Islet of Langerhans (tissue), 1 donor: Measurements from ENCODE around the gene TIAM1.

ENCODE experiments used
- FAIRE-seq: peaks from one replicate; lab custom pipeline; 2011; peaks lifted over from hg19 to GRCh38; lab: Jason Lieb, UNC

TIAM1 gene

DNA sequence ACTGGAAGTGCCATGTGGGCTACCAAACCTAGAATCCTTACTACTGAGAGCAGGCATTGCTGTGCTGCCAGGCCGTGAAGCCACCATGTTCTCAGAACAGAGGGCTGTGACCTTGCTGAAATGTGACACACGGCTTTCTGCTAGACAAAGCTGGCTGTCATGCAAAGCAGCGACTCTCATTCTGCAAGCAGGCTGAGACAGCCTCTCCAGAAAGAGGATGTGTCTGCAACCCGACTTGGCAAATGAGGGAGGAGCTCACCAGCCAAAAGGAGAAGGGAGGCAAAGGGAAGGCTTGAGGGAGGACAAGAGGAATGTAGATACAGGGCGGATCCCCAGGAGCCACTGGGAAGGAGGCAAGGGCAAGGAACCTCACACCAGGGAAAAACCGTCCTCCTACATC lies 220.1 kb downstream of the TIAM1 start:
- no peak for FAIRE-seq

DNA sequence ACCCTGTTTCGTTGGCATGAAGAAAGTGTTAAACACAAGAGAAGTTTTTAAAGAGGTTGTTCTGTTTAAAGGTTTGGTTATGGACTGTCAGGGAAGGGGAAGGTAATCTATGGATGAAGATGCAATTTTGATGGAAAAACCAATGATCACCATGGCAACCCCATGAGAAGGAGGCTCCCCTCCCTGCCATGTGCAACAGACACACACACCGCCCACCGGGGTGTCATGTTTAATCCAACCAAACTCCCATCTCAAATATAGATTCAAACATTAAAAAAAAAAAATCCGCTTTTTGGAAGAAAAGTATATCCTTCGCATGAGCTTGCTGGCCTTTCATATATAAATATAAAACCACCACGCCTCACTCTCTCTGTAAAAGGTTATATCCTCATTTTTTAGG lies 224.9 kb downstream of the TIAM1 start:
- FAIRE-seq, result no peak

DNA sequence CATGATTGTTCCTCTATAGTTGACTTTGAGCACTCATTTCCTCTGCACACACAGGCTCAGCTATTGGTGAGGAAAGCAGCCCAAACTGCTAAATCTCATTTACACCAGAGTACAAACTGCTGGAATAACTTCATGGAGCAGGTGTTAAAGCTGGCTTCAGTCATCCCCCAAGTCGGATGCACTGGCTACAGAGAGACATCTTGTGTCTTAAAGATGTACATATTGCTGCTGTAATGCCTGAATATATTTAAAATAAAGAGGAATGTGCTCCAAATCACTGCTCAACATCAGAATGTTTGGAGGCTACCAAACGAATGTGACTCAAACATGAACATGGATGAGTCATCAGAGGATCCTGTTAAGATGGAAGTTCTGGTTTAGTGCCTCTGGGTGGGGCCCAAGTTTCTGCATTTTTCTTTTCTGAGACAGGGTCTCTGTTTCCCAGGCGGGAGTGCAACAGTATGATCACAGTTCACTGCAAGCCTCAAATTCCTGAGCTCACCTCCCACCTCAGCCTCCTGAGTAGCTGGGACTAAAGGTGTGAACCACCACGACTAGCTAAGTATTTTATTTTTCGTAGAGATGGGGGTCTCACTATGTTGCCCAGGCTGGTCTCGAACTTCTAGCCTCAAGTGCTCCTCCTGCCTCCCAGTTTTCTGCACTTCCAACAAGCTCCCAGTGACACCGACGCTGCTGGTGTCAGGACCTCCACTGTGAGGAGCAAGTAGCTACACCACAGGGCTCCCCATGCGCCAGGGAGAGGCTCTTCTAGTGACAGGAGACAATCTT lies 226.7 kb downstream of the TIAM1 start:
- no peak for FAIRE-seq

DNA sequence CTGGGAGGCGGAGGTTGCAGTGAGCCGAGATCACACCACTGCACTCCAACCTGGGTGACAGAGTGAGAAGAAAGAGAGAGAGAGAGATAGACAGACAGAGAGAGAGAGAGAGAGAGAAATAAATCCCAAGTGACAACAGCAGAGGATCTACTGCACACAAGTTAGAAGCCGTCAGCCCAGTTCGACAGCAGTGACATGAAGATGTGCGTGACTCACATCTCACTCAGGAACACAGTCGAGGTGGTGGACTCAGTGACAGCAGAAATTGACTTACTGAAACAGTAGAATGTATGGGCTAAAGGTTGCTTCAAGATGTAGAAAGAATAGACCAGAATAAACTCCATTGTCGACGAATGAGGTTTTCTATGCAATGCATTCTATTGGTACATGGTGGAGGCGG lies 228.8 kb downstream of the TIAM1 start:
- no peak for FAIRE-seq

DNA sequence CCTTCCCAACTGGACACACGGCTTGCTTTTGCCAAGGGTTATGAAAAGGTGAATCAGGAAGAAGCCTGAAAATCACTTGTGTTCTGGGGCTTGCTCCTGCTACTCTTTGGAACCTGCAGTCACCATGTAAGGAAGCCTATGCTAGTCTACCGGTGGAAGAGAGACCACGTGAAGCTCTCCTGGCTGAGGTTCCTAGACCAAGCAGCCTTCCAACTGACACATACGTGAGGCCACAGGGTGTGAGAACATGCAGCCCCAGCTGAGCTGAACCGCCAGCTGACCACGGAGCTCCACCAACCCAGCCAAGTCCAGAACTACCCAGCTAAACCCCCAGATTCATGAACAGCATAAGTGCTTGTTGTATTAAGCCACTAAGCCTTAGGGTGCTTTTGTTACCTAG lies 233.0 kb downstream of the TIAM1 start:
- FAIRE-seq, result no peak

DNA sequence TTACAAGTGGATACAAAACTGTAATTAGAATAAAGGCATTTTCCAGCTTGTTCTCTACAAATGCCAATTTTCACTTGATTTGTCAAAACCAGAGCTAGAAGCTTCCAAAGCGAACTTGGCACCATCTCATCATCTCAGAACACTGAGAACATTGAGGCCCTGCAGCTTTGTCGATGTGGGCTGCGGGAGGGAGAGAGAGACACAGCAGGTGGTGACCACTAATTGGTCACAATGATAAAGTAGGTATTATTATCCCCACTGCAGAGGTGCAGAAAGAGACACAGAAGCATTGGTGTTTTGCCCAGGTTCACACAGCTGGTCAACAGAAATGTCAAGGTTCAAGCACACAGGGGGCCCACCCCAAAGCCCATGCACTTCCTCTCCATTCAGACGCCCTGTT lies 233.6 kb downstream of the TIAM1 start:
- no peak for FAIRE-seq

DNA sequence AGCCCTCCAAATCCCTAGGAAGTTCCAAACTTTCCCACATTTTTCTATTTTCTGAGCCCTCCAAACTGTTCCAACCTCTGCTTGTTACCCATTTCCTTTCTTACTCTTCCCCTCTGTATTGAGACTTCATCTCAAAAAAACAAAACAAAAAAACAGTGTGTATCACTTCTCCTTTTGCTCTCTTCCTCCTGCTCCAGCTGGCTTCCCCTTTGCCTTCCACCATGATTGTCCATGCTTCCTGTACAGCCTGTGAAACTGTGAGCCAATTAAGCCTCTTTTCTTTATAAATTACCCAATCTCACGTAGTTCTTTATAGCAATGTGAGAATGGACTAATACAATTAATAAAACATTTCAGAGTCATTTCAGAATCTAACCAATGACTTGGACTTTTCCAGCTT lies 236.2 kb downstream of the TIAM1 start:
- no peak for FAIRE-seq

DNA sequence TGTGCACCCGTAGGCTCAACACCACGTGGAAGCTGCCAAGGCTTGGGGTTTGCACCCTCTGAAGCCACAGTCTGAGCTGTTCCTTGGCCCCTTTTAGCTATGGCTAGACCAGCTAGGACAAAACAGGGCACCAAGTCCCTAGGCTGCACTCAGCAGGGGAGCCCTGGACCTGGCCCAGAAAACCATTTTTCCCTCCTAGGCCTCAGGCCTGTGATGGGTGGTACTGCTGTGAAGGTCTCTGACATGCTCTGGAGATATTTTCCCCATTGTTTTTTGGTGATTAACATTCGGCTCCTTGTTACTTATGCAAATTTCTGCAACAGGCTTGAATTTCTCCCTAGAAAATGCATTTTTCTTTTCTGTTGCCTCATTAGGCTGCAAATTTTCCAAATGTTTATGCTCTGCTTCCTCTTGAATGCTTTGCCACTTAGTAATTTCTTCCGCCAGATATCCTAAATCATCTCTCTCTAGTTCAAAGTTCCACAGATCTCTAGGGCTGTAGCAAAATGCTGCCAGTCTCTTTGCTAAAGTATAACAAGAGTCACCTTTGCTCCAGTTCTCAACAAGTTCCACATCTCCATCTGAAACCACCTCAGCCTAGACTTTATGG lies 236.8 kb downstream of the TIAM1 start:
- FAIRE-seq, result no peak

DNA sequence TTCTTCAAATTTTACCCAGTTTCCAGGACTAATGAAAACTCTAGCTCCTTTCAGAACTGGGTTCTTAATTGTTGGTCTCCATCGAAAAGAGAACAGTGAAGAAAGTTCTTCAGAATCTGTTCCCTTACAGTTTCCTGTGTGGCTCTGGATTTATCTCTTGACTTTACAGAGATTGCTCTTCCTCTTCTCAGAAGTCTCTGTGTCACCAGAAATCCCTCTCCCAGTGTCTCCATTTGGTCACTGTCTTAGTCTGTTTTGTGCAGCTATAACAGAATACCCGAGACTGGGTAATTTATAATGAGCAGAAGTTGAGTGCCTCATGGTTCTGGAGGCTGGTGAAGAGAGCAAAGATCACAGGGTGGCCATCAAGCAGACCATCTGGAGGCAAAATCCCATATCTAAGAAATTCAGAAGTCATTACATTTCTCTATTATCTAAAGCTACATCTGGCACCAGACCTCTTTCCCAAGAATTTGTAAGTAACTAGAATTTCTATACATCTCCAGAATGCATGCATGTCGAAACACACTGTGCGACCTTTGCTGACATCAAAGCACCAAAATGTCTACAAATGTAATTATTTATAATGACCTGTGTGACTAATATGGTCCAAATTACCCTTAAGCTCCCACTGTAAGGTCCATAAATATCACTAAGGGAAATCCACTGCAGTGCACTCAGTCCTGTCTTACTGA lies 240.3 kb downstream of the TIAM1 start:
- FAIRE-seq, result no peak

DNA sequence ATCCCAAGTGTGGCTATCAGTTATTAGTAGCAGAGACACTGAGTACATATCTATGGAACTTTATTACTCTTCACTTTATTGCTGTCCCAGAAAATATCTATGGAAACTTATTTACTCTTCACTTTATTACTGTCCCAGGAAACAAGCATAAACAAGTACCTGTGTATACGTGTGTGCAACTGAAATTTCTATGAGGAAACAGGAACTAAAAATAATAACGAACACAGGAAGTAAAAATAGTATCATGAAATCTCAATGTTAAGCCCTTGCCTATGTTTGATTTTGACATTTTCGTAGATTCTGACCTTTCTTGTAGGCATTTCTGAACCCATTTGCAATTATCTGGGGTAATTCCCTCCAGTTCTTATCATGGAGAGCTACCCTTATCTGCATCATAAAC lies 240.9 kb downstream of the TIAM1 start:
- no peak for FAIRE-seq

DNA sequence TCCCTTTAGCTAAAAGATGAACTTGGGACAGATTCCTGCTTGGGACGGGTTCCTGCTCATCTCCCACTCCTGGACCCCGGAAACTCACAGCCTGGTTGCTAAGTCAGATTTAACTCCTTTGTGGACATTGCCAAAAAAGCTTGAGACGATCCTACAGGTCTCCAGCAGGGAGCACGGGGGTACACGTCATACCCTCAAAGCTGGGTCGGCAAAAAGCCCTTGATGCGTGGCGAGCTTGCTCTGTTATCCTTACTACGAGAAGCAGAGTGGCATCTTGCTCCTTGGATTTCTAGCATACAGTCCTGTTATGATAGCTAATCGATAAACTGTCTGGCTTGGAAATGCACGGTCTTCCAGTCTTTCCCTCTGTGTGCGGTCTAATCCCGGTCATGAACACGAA lies 244.9 kb downstream of the TIAM1 start:
- no peak for FAIRE-seq

DNA sequence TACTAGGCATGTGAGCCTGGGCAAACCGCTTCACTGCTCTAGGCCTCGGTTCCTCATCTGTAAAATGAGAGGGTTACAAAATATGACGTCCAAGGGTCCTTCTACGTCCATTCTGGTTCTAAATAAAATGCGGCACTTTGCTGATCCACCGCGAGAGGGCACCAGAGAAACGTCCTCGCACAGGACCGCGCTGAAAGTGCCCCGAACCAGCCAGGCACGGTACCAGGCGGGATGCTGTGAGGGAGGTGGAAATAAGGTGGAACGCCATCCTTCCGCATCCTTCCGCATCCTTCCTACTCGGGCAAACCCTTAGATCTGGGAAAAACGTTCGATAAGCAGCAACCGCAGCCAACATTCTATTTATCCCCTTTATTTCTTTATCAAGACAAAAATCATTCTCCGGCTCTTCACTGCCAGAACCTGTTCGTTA lies 245.5 kb downstream of the TIAM1 start:
- no peak for FAIRE-seq

DNA sequence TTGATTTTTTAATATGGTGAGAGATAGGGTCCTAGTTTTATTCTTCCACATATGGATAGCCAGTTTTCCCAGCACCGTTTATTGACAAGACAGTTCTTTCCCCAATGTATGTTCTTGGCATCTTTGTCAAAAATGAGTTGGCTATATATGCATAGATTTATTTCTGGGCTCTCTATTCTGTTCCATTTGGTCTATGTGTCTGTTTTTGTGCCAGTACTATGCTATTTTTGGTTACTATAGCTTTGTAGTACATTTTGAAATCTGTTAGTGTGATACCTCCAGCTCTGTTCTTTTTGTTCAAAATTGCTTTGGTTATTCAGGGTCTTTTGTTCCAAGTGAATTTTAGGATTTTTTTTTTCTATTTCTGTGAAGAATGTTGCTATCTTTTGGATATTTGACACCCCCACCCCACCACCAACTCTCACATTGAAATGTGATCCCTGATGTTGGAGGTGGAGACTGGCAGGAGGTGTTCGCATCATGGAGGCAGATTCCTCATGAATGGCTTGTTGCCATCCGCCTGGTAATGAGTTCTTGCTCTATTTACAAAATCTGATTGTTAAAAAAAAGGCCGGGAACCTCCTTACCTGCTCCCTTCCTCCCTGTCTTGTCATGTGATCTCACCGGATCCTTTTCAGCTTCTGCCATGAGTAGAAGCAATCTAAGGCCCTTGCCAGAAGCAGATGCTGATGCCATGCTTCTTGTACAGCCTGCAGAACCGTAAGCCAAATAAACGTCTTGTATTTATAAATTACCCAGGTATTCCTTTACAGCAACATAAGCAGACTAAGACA lies 251.0 kb downstream of the TIAM1 start:
- FAIRE-seq, result no peak

DNA sequence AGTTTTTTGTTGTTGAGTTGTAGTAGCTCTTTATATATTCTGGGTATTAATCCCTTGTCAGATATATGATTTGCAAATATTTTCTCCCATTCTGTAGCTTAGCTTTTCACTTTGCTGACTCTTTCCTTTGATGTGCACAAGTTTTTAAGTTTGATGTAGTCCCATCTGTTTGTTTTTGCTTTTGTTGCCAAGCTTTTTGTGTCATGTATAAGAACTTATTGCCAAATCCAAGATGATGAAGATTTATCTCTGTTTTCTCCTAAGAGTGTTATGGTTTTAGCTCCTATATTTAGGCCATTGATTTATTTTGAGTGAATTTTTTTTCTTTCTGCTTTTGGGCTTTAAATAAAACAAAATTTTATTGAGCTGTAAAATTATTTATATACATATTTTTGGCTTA lies 253.7 kb downstream of the TIAM1 start:
- FAIRE-seq, result no peak

DNA sequence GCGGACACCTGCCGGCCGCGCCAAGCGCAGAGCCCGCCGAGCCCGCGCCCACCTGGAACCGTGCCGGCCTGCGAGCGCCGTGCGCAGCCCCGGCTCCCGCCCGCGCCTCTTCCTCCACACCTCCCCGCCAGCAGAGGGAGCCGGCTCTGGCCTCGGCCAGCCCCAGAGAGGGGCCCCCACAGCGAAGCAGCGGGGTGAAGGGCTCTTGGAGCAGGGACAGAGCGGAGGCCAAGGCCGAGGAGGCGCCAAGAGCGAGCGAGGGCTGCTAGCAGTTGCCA lies 255.6 kb downstream of the TIAM1 start:
- no peak for FAIRE-seq

DNA sequence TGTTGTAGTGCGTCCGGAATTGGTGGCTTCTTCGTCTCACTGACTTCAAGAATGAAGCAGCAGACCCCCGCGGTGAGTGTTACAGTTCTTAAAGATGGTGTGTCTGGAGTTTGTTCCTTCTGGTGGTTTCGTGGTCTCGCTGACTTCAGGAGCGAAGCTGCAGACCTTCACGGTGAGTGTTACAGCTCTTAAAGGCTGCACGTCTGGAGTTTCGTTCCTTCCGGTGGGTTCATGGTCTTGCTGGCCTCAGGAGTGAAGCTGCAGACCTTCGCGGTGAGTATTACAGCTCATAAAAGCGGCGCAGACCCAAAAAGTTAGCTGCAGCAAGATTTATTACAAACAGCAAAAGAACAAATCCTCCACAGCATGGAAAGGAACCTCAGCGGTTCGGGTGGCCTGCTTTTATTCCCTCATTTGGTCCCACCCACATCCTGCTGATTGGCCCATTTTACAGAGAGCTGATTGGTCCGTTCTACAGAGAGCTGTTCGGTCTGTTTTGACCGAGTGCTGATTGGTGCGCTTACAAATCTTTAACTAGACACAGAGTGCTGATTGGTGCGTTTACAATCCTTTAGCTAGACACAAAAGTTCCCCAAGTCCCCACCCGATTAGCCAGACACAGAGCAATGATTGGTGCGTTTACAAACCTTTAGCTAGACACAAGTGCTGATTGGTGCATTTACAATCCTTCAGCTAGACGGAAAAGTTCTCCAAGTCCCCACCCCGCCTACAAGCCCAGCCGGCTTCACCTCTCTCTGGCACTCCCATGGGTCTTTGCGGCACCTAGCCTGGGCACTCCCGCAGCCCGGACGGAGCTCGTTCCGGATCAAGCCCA lies 256.2 kb downstream of the TIAM1 start:
- FAIRE-seq, result no peak

DNA sequence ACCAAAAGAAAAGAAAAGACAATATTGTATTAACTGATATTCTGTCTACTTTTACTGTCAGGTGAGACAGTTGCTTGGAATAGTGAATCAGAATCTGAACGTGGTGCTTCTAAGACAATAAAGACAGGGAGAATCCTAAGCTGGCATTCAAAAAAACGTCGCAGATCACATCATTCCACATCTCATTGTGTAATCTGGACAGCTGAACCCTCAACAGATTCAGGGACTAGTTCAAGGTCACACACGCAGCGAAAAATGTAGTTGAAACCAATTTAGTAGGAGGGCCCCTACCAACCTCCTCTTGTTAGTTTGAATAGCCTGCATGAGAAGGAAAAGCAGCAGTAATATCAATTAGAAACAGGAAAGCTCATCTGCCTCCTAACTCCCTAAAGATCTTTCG lies 259.4 kb downstream of the TIAM1 start:
- no peak for FAIRE-seq

DNA sequence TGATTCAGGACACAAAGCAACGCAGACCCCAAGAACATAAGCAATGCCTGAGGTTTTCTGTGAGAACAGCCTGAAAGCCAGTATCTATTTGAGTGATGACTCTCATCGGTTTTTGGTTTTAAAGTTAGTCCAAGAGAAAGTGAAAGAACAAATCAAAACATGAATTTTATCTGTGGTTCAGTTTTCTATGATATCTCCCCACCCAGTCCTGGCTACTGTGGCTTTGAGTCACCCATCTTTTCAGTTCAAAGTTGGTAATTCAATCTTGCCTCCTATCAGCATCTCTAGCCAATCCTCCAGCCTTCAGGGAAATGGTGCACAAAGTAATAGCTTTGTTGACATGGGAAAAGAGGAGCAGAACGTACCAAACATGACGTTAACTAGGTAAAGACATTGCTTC lies 265.3 kb downstream of the TIAM1 start:
- FAIRE-seq, result no peak

DNA sequence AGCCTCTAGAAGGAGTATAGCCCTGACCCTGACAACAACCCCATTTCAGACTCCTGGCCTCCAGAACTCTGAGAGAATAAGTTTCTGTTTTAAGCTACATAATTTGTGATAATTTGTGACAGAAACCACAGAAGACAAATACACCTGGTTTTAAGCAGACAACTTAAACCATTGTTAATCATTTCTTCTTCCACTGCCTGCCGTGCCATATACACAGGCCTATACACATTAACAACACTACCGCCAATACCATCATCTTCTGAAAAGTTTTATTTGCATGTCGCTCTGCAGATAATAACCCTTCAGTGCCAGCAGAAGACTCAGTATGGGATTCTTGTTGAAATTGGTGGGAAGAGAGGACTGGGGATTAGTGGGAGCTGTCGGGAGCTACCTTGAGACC lies 265.8 kb downstream of the TIAM1 start:
- FAIRE-seq, result no peak

DNA sequence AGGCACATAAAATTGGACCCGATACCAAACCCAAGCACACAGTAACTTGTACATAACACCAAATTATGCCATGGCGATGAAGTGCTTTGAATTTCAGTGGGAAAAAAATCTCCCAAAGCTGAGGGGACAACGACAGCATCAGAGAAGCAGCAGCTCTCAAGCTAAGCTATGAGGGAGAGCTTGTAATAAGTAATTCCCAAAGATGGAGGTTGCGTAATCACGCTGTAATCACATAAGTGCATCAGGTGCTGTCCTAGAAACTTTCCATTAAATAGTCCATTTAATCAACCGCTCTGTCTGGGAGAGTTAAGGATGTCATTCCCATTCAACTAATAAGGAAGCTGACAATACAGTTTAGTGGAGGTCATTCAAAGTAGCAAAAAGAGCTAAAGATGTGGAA lies 268.2 kb downstream of the TIAM1 start:
- no peak for FAIRE-seq

DNA sequence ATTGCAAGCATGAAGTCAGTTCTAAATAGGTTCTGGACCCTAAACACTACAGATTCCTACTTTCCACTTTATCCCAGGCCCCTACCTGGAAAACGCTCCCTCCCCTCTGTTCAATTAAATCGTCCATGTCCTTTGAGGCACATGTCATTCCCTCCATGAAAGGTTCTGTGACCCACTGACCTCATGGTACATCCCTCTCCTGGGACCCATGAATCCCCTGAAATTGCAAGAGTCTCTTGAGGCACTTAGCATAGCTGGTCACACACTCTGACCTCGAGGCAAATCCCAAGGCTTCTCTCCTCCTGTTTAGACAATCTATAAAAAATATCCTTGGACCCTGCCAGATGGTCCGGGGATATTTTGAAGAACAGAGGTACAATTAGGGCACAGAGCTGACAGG lies 271.5 kb downstream of the TIAM1 start:
- no peak for FAIRE-seq
